Measurements from ENCODE around the gene GRM1.

Gene GRM1

GRCh38 chr6:146041282-146041681 lies 12.4 kb downstream of the GRM1 start:
- no peaks in the 10 kb centered on the region for H3K4me1 ChIP-seq (ENCODE audit: control insufficient read depth, insufficient read depth, low read length)
- no peaks in the 10 kb centered on the region for H3K36me3 ChIP-seq (ENCODE audit: control insufficient read depth, insufficient read depth, low read length)
- H3K9ac ChIP-seq (ENCODE audit: low read length) = no peak overlapping the region
- no peaks in the 10 kb centered on the region for H3K27me3 ChIP-seq (ENCODE audit: control insufficient read depth, insufficient read depth, low read length)
- H3K9me3 ChIP-seq (ENCODE audit: control insufficient read depth, insufficient read depth, low read depth, low read length) = no peaks in the 10 kb centered on the region
- no peak overlapping the region for H3K27ac ChIP-seq (ENCODE audit: low read depth, low read length)
- no peak overlapping the region for H3K4me3 ChIP-seq (ENCODE audit: low read depth, low read length)

- Histone ChIP-seq H3K27me3 (ENCODE audit: control insufficient read depth, insufficient read depth, low read length) (no peaks in the 10 kb centered on the region), H3K27ac (ENCODE audit: low read depth, low read length) (no peak overlapping the region), H3K9me3 (ENCODE audit: control insufficient read depth, insufficient read depth, low read depth, low read length) (no peaks in the 10 kb centered on the region), H3K9ac (ENCODE audit: low read length) (no peak overlapping the region), H3K4me3 (ENCODE audit: low read depth, low read length) (no peak overlapping the region), H3K4me1 (ENCODE audit: control insufficient read depth, insufficient read depth, low read length) (no peaks in the 10 kb centered on the region), H3K36me3 (ENCODE audit: control insufficient read depth, insufficient read depth, low read length) (no peaks in the 10 kb centered on the region)
Observed at GRCh38 chr6:146047371-146047770, 18.5 kb downstream of the GRM1 start.

- Histone ChIP-seq H3K36me3 (ENCODE audit: control insufficient read depth, insufficient read depth, low read length) (no peaks in the 10 kb centered on the region), H3K9ac (ENCODE audit: low read length) (no peak overlapping the region), H3K4me1 (ENCODE audit: control insufficient read depth, insufficient read depth, low read length) (no peaks in the 10 kb centered on the region), H3K27me3 (ENCODE audit: control insufficient read depth, insufficient read depth, low read length) (no peaks in the 10 kb centered on the region), H3K27ac (ENCODE audit: low read depth, low read length) (no peak overlapping the region), H3K9me3 (ENCODE audit: control insufficient read depth, insufficient read depth, low read depth, low read length) (no peaks in the 10 kb centered on the region), H3K4me3 (ENCODE audit: low read depth, low read length) (no peak overlapping the region)
Observed at GRCh38 chr6:146050168-146050567, 21.3 kb downstream of the GRM1 start.

- Histone ChIP-seq H3K36me3 (ENCODE audit: control insufficient read depth, insufficient read depth, low read length) (no peaks in the 10 kb centered on the region), H3K4me1 (ENCODE audit: control insufficient read depth, insufficient read depth, low read length) (no peaks in the 10 kb centered on the region), H3K27ac (ENCODE audit: low read depth, low read length) (no peak overlapping the region), H3K4me3 (ENCODE audit: low read depth, low read length) (no peak overlapping the region), H3K9ac (ENCODE audit: low read length) (no peak overlapping the region), H3K27me3 (ENCODE audit: control insufficient read depth, insufficient read depth, low read length) (no peaks in the 10 kb centered on the region), H3K9me3 (ENCODE audit: control insufficient read depth, insufficient read depth, low read depth, low read length) (no peaks in the 10 kb centered on the region)
Observed at GRCh38 chr6:146056506-146056905, 27.6 kb downstream of the GRM1 start.

GRCh38 chr6:146065690-146066089 lies 36.8 kb downstream of the GRM1 start:
- Histone ChIP-seq H3K9ac (ENCODE audit: low read length) (no peak overlapping the region), H3K27me3 (ENCODE audit: control insufficient read depth, insufficient read depth, low read length) (no peaks in the 10 kb centered on the region), H3K36me3 (ENCODE audit: control insufficient read depth, insufficient read depth, low read length) (no peaks in the 10 kb centered on the region), H3K27ac (ENCODE audit: low read depth, low read length) (no peak overlapping the region), H3K9me3 (ENCODE audit: control insufficient read depth, insufficient read depth, low read depth, low read length) (no peaks in the 10 kb centered on the region), H3K4me3 (ENCODE audit: low read depth, low read length) (no peak overlapping the region), H3K4me1 (ENCODE audit: control insufficient read depth, insufficient read depth, low read length) (peaks cover 7% of the 10 kb centered on the region; the same call in 1 of the 2 replicates)

- Histone ChIP-seq H3K9me3 (ENCODE audit: control insufficient read depth, insufficient read depth, low read depth, low read length) (no peaks in the 10 kb centered on the region), H3K27ac (ENCODE audit: low read depth, low read length) (no peak overlapping the region), H3K9ac (ENCODE audit: low read length) (no peak overlapping the region), H3K4me1 (ENCODE audit: control insufficient read depth, insufficient read depth, low read length) (peaks cover 7% of the 10 kb centered on the region; the same call in 1 of the 2 replicates), H3K4me3 (ENCODE audit: low read depth, low read length) (no peak overlapping the region), H3K36me3 (ENCODE audit: control insufficient read depth, insufficient read depth, low read length) (no peaks in the 10 kb centered on the region), H3K27me3 (ENCODE audit: control insufficient read depth, insufficient read depth, low read length) (no peaks in the 10 kb centered on the region)
Observed at GRCh38 chr6:146066506-146066905, 37.6 kb downstream of the GRM1 start.

GRCh38 chr6:146071781-146072180 lies 42.9 kb downstream of the GRM1 start:
- Histone ChIP-seq H3K9ac (ENCODE audit: low read length) (no peak overlapping the region), H3K27me3 (ENCODE audit: control insufficient read depth, insufficient read depth, low read length) (no peaks in the 10 kb centered on the region), H3K36me3 (ENCODE audit: control insufficient read depth, insufficient read depth, low read length) (no peaks in the 10 kb centered on the region), H3K4me3 (ENCODE audit: low read depth, low read length) (no peak overlapping the region), H3K27ac (ENCODE audit: low read depth, low read length) (no peak overlapping the region), H3K4me1 (ENCODE audit: control insufficient read depth, insufficient read depth, low read length) (peaks cover under 1% of the 10 kb centered on the region; the same call in 1 of the 2 replicates), H3K9me3 (ENCODE audit: control insufficient read depth, insufficient read depth, low read depth, low read length) (no peaks in the 10 kb centered on the region)

- no peaks in the 10 kb centered on the region for H3K4me1 ChIP-seq (ENCODE audit: control insufficient read depth, insufficient read depth, low read length)
- H3K4me3 ChIP-seq (ENCODE audit: low read depth, low read length) = no peak overlapping the region
- H3K9ac ChIP-seq (ENCODE audit: low read length) = no peak overlapping the region
- H3K27me3 ChIP-seq (ENCODE audit: control insufficient read depth, insufficient read depth, low read length) = no peaks in the 10 kb centered on the region
- H3K27ac ChIP-seq (ENCODE audit: low read depth, low read length) = no peak overlapping the region
- no peaks in the 10 kb centered on the region for H3K36me3 ChIP-seq (ENCODE audit: control insufficient read depth, insufficient read depth, low read length)
- H3K9me3 ChIP-seq (ENCODE audit: control insufficient read depth, insufficient read depth, low read depth, low read length) = no peaks in the 10 kb centered on the region
Observed at GRCh38 chr6:146077992-146078391, 49.1 kb downstream of the GRM1 start.

GRCh38 chr6:146087386-146087785 lies 58.5 kb downstream of the GRM1 start:
- Histone ChIP-seq H3K9ac (ENCODE audit: low read length) (no peak overlapping the region), H3K27ac (ENCODE audit: low read depth, low read length) (no peak overlapping the region), H3K27me3 (ENCODE audit: control insufficient read depth, insufficient read depth, low read length) (no peaks in the 10 kb centered on the region), H3K36me3 (ENCODE audit: control insufficient read depth, insufficient read depth, low read length) (no peaks in the 10 kb centered on the region), H3K4me1 (ENCODE audit: control insufficient read depth, insufficient read depth, low read length) (no peaks in the 10 kb centered on the region), H3K4me3 (ENCODE audit: low read depth, low read length) (no peak overlapping the region), H3K9me3 (ENCODE audit: control insufficient read depth, insufficient read depth, low read depth, low read length) (no peaks in the 10 kb centered on the region)

- Histone ChIP-seq H3K9ac (ENCODE audit: low read length) (no peak overlapping the region), H3K4me1 (ENCODE audit: control insufficient read depth, insufficient read depth, low read length) (peaks cover 6% of the 10 kb centered on the region), H3K27me3 (ENCODE audit: control insufficient read depth, insufficient read depth, low read length) (no peaks in the 10 kb centered on the region), H3K36me3 (ENCODE audit: control insufficient read depth, insufficient read depth, low read length) (no peaks in the 10 kb centered on the region), H3K9me3 (ENCODE audit: control insufficient read depth, insufficient read depth, low read depth, low read length) (no peaks in the 10 kb centered on the region), H3K27ac (ENCODE audit: low read depth, low read length) (no peak overlapping the region), H3K4me3 (ENCODE audit: low read depth, low read length) (no peak overlapping the region)
Observed at GRCh38 chr6:146090474-146090873, 61.6 kb downstream of the GRM1 start.

- H3K4me3 ChIP-seq (ENCODE audit: low read depth, low read length) = no peak overlapping the region
- H3K36me3 ChIP-seq (ENCODE audit: control insufficient read depth, insufficient read depth, low read length) = no peaks in the 10 kb centered on the region
- H3K27ac ChIP-seq (ENCODE audit: low read depth, low read length) = no peak overlapping the region
- H3K4me1 ChIP-seq (ENCODE audit: control insufficient read depth, insufficient read depth, low read length) = peaks cover 6% of the 10 kb centered on the region
- no peaks in the 10 kb centered on the region for H3K9me3 ChIP-seq (ENCODE audit: control insufficient read depth, insufficient read depth, low read depth, low read length)
- no peak overlapping the region for H3K9ac ChIP-seq (ENCODE audit: low read length)
- H3K27me3 ChIP-seq (ENCODE audit: control insufficient read depth, insufficient read depth, low read length) = no peaks in the 10 kb centered on the region
Observed at GRCh38 chr6:146092961-146093686, 64.3 kb downstream of the GRM1 start.
